T-helper 2 cell (primary cell): Measurements from ENCODE around the gene UPK1B.

Experiments
- DNase-seq, 5 experiments: peaks; one replicate each; pipeline versions ENCODE4 v3.0.0 to v3.0.0-alpha.2; 2012 to 2022

The UPK1B gene

DNA sequence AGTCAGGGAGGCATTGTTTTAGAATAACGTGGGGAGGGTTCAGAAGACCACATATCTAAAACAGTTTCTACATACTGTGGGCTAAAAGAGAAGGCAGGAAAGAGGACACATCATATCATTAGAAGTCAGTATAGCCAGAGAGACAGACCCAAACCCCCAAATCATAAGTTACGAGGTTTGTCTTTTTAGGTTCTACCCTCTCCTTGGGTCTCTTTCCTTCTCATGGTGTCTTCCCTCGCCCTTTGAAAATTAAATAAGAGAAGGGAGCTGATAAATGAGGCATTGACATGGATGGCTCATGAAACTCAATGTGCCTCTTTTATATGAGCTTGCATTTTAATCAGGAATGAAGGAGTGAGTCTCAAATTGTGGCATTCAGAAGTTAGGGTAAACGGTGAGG lies 3.4 kb downstream of the UPK1B start:
- no peak for DNase-seq

DNA sequence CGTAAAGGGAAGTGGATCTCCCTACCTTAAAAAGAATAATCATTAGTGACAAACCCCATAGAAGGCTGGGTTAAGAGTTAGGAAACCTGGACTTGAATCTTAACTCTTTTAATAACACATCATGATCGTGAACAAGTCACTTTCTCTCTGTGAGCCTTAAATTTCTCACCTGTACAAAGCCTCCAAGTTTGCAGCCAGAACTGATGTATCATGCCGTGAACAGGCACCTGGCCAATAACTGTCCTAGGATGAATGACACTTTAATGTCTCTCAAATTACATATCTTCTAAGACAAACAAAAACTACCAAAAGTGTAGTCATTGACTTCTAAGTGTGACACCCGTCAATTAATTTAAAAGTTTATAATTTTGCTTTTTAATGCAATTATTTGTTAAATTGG lies 3.9 kb downstream of the UPK1B start:
- no peak for DNase-seq

DNA sequence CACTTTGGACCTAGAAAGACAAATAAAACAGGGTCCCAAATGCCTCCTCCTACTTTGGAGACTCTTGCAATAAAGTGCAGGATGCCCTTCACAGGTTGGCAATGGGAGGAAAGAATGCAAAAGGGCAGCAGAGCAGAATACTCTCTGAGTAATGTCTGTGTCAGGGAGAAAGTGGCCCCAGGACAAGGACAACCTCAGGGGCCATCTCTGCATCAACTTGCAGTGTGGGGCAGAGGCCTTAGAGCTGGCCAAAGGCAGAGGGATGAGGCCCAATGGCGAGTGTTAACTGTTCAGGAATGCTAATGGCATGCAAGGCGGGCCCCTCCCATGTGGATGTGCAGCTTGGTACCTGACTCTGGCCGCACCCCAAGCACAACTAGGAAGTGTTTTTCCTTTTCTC lies 8.4 kb downstream of the UPK1B start:
- DNase-seq, result no peak

DNA sequence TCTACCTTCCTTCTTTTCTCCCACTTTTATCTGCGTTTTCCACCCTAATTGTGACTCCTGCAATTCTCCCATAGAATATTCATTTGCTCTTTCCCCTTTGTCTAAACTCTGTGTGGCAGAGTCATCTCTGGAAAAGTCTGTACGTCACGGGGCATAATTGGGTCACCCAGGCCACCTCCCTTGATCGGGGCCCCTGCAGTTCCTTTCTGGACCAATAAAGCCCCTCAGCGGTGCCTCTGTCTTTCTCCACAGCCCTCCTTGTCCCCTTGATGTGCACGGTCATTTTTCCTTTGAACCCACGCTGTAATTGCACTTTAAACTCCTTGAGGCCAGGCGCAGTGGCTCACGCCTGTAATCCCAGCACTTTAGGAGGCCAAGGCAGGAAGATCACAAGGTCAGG lies 10.7 kb downstream of the UPK1B start:
- DNase-seq, result no peak

DNA sequence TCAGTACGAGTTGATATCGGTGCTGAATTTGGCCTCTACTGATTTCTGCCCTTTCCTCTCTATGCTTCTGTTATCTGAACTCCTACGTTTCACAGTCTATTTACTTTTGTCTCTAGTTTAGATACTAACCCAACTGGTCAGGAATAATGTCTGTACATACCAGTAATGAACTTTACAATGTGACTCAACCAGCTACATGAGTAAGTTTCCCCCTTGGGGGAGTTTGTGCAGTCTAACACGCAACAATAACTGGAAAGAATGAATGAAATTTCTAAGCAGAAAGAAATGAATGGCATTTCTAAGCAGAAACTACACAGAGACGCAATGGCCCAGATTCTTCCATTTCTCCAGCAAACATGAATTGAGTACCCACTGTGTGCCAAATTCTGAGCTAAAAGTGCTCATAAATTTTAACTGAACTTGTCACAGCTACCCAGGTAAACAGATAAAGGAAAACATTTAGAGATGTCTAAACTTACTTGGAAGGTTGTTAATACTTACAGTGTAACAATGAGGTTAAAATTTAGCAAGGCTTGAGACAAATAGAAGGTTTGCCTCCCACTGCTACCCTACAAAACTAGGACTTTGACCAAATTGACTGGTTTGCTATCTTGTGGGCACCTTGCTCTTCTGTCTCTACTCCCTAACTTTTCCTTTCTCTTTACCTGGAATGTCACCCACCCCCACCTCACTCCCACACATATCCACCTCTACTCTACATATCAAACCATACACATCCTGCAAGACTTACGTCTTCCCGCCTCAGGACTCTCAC lies 11.6 kb downstream of the UPK1B start:
- no peak for DNase-seq

DNA sequence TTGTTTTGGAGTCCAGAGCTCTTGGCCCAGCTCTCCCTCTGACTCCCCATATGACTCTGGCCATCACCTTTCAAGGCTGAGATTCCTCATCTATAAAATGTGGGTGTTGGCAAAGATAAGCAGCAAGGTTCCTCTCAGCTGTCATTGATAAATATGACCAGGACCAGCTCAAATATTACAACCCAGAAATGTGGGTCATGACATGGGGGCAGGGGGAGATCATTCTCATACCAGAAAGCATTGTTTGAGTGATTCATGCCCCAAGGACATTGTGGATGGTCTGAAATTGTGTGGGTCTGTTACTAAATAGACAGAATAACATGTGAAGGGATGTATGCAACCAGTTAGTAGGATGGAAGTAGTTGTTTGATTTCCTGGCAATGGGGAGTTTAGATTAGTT lies 13.9 kb downstream of the UPK1B start:
- DNase-seq, result no peak

DNA sequence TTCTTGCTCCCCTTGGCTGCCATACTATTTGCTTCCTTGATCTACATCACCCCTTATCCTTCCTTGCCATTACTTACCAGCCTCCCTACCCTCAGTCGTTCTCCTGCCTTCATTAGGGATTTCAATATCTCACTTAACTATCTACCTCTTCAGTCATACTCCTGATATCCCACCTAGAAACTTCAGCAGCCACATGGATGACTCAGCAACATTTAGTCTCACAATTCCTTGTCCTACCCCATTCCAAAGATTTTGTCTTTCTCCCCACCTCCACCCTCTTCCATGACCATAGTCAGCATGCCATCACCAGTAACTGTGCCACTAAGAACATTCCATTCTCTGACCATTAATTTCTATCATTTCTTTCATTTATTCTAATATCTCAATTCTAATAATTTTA lies 18.4 kb downstream of the UPK1B start:
- no peak for DNase-seq

DNA sequence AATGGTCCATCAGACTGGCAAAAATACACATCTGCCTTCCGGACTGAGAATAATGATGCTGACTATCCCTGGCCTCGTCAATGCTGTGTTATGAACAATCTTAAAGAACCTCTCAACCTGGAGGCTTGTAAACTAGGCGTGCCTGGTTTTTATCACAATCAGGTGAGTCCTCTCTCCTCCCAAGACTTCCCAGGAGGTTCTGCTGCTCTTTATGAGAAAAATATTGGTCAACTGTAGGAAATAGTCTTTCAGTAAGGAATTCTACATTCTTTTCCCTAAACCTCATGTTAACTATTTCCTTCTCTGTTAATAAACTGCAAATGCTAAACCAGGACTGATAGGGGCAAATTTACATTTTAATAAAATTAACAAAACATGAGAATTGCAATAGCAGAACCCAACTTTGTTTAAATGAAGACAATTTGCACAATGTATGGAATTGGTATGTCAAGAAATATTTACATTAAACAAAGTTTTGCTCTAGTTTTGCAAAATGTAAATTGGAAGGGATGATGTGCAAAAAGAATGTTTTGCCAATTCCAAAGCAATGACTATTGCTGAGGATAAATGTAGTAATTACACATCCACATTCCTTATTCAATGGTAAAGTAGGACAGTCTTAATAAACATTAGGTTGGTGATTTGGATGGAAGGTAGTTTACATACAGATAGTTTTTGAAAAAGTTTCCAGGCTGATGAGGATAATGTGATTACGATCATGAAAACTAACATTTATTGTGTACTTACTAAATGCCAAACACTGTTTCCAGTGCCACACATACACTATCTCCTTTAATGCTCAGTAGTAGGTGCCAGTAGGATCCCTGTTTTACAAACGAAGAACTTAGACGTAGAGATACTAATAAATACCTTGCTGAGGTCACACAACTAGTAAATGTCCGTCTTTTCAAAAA lies 21.1 kb downstream of the UPK1B start:
- no peak for DNase-seq

DNA sequence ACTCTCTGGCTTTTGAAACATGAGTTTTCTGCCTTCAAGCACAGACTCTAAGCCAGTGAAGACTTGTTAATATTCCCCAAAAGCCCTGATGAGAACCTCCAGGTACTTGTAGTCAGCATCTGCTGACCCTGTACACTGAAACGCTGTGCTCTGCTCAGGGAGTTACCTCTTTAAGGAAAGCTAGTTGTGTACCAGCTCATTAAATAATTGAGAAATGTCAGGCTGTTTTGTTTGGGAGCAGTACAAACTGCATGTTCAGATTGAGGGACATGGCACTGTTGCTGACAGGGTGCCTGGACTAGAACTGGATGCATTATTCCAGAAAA lies 21.7 kb downstream of the UPK1B start:
- DNase-seq, result no peak

DNA sequence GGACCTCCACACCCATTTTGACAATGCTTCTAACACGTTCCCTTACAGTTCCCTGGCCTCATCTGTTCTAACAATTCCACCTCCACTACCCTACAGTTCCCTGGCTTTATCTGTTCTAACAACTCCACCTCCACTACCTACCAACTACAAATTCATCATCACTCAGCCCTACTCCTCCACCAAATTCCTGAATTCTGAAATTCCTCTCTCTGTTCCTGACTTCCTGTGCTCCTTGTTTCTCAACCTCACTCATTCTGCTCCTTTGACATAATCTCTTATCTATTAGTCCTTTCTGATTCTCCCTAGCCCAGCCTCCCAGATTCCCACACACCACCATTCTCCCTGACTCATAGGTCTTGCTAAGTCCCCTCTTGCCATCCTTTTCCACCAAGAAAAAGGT lies 22.5 kb downstream of the UPK1B start:
- no peak for DNase-seq

DNA sequence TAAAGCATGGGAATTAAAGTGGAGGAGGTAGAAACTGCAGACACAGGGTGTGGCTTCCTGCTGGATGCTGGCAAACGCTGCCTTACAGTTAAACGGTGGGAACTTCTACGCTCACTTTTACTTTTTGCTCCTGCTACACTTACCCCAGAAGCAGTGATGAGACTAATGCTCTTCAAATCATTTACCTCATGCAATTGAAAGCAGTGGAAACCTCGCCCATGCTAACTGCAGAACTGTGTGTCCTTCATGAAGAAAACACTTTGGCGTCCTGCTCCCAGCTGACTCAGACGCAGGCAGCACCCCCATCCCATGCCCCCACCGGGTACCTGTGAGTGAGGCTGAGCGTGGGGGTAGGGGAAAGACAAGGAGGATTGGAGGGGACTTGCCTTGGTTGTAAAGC lies 31.8 kb downstream of the UPK1B start:
- DNase-seq, result no peak

DNA sequence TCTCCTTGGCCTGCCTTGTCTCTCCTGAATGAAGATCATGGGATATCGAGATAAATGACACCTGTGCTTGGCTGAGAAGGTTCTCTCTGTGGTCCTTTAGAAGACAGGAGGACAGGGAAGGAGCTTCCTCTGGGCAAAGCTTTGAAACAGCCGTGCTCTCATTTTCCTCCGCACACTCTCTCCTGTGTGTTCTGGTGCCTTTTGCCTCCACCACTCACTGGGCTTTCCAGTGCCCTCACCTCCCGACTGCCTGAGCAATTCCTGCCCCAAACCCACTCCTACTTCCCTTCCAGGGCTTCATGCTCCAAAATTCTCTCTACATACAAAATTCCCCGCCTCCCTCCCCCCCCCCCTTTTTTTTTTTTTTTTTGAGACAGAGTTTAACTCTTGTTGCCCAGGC lies 32.3 kb downstream of the UPK1B start:
- DNase-seq, result no peak

DNA sequence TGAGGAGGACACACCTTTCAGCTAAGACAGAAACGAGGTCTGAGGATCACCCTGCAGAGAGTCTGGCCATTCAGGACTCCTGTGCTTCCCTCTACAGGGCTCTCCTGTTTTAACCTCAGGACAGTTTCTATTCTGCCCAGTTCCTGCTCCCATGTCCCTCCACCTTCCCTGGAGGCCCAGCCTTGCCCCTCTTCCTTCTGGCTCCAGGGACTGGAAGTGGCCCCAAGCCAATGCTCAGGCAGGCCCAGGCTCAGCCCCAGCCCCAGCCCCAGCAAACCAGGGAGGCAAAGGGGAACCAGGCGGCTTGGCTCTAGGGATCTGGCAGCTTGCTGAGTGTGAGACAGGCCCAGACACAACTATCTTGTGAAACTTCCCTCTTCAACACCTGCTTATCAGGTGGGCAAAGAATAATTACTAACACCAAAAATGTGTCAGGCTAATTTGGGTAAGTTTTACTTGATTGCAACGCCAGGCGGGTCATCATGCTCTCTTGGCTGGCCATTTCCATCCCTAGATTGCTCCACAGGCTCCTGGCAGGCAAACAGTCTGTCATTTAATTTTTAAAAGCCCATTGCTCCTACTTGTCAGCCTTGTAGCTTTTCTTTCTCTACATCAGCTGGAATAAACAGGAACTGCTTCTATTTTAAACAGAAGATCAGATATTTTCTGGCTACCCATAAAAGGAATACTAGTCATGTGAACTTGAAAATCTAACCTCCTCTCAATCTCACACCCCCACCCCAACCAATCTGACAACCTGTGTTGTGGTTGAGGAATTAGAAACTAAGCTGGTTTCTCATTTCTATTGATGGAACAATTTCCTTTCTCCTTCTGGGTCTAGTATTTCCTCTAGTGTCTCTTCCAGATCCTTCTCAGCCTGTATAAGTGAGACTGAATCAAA lies 33.5 kb downstream of the UPK1B start:
- DNase-seq, result no peak

DNA sequence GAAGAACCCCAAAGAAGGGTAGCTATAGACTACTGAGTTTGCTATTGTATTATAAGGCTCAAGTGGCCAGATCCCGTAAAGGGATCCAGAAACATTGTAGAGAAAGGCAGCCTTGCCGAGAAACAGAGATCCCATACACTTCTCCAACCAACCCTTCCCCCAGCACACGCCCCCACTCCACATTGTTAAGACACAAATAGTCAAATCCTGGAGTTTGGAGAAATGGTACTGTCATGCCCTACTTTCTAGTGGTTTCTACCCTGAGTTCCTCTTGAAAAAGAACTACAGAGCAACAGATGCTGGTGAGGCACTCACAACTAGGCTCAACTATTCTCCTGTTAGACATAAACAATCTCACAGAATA lies 34.1 kb downstream of the UPK1B start:
- no peak for DNase-seq

DNA sequence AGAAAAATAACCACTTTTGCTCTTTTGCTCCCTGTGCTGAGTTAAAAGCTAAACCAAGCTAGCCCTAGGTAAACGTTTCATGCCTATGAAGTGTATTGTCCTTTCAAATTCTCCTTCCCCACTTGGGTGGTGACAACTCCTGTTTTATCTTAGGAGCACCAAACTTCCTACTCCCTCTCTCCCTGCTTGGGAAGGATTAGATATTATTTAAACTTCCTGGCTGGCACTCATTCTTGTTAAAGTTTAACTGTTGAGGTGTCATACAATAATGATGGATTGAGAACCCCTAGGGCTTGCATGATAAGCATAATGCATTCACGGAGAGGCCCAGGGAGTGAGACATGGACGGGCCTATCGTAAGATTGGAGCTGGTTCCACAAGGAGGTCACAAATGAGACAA lies 37.8 kb downstream of the UPK1B start:
- DNase-seq, result no peak

DNA sequence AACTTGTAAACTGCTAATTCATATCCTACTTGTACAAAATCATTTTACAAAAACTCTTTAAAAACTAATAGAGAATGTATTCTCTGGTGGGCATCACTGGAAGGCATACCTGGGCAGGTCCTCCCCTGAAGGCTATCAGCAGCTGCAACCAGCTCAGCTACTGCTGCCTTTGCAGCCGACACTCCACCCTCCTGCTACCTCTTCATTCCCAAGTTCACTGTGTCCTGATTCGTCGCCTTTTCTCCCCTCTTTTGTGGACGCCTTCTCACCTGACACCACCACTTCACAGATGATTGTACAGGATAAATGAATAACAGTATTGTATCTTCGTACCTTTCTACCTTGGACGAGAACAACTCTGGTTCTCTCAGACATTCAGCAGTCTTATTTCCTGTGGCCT lies 38.4 kb downstream of the UPK1B start:
- no peak for DNase-seq

DNA sequence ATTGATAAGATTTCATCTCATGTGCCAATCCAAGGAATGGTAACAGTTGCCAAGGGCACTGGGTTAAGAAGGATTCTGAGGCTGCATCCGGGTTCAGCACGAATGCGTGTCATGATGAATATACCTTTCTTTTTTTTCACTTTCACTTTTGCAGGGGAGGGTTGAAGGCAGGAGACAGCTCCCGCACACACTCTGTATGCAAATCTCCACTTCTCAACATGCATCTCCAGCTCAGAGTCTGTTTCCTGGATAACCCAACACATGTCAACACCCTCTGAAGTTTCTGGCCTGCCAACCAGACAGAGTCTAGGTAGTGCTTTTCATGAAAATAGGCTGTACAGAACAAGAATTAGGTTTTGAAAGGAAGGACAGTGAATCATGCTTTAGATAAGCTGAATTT lies 45.7 kb downstream of the UPK1B start:
- DNase-seq, result peak in 1 of 5 experiments; percentile 85

DNA sequence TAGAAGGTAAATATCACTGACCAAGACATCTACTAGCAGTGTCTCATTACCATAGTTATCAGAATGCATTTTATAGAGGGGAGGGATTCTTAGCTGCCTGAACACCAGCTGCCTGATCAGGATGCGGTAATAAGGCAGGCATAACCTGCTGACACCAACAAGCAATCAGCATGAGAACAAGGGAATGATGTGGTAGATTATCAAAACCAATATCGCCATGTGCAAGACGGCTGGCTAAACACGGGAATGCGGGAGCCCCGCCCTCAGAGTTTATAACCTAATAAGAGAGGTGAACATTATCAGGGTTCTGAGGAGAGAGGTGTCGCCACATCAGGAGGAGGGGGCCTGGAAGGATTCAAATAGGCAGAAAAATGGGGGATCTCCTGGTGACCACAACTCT lies 46.8 kb downstream of the UPK1B start:
- no peak for DNase-seq

DNA sequence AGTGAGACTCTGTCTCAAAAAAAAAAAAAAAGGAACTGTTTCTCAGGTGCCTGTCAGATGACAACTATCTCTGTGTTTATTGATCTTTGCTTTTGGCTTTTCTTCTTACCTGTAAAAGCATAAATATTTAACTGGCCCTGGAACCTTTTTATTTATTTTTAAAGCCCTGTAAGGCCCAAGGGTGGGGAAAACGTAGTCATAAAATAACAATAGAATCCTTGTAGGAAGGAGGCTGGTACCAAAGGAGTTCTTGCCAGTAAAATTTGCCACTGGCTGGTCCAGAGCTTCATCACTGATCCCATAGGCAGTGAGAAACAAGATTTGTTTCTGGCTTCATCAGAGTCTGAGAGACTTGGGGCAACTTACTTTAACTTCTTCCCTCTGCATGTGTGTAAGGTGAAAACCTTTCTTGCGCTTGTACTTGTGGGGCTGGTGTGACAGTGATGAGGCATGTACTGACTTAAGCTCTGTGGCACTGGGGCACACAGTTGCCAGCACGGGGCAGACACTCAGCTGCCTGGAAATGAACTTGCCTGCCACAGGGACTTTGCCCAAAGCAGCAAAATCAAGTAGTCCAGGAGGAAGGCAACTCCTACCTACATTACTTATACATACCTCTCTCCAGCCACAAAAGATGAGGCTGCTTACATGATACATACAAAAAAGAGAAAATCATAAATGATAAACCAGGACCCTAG lies 47.7 kb downstream of the UPK1B start:
- DNase-seq, result no peak

DNA sequence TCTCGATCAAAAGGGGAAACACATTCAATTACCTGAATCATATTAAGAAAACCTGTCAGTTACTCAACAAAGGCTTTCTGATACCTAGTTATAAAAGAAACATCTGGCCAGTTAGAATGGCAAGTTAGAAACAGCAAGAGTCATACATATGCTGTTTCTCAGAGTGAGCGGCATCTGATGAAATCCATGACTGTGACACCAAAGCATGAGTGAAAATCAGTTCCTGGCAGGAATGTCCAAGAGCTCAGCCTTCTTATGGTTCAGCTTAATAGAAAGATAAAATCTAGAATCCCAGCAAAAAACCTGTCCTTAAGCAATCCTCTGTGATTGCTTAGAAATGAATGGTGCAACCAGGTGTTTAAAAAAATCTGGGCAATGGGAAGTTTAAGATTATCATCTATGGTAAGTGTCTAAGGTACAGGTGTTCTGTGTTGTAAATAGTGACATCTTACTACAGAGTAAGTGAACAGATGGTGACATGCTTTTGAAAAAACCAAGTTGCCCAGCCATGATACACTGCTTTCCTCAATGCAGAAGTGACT lies 48.5 kb downstream of the UPK1B start:
- no peak for DNase-seq

DNA sequence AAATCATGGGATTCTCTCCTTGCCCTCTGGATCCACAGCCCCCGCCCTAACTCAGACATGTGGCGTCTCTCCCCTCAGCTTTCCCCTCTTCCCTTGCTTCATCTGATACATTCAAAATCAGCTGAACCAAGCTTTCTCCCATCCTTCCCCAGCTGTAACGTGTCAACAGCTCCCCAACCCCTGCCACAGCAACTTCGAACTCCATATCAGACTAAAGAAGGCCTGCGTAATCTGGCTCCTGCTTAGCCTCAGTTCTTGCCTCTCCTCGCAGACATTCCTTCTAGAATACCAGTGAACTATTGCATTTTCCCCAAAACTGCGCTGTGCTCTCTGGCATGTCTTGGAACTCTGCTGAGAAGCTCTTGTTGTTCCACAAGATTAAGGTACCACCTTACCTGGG lies 49.0 kb downstream of the UPK1B start:
- DNase-seq, result no peak

DNA sequence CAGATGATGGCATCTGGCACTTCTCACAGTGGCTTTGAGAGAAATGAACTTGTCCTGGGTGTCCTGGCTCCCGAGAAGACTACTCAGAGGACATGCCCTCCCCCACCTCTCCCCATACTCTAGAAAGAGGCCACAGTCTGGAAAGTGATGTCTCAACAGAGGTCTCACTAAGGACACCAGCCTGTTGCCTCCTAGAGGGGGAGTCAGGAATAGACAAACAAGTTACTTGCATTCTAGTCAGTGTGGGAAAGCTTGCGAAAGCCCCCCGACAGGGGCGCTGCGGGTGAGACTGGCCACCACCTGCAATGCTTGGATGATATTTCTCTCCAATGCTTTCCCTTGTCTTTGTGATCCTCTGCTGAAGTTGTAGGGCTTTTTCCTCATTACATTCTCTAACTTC lies 50.1 kb downstream of the UPK1B start:
- DNase-seq, result no peak

DNA sequence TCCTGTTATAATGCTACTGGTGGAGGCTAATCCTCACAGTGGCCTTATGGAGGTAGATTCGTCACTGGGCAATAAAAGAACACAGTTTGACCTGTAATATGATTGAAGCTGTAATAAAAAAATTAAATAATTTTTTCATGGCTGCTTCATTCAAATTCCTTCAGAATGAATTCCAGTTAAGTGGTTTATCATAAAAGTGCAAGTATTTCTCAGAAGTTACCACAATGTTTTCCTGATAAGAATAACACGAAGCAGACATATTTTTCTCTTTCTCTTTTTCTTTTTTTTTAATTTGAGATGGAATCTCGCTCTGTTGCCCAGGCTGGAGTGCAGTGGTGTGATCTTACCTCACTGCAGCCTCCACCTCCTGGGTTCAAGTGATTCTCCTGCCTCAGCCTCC lies 51.7 kb downstream of the UPK1B start:
- DNase-seq, result no peak
